A673 (cell line): ENCODE data around the gene ABCG1.

Experiments
- CTCF ChIP-seq: fragments of 300-800, 200-600 bp; sonication (generic); conservative IDR thresholded peaks from 2 replicates; pipeline ENCODE4 v1.5.1; 2017; ENCODE audit warnings: low read depth, mild to moderate bottlenecking, antibody characterized with exemption, low read length, moderate library complexity, mixed read lengths
- EZH2 ChIP-seq: fragments of 200-600 bp; sonication (generic); IDR thresholded peaks from 2 replicates; pipeline ENCODE4 v1.6.1; 2017; ENCODE audit warnings: borderline replicate concordance, low read depth, mild to moderate bottlenecking, mixed read lengths, antibody characterized with exemption, low read length; ENCODE audit not compliant: poor library complexity, severe bottlenecking

GRCh38 chr21:42344631-42345030 lies 125.7 kb downstream of the ABCG1 start:
- TF ChIP-seq CTCF = no peak
- no peak for TF ChIP-seq EZH2
